HEK293T (cell line): Measurements from ENCODE around the gene ISM1.

Experiments
- ARNT ChIP-seq: fragments of 450-650 bp; IDR thresholded peaks from 2 replicates; pipeline ENCODE4 v1.6.1; 2017; ENCODE audit warnings: mild to moderate bottlenecking
- FOXA1 ChIP-seq: fragments of 450-650 bp; IDR thresholded peaks from 2 replicates; pipeline ENCODE4 v1.6.1; 2016; ENCODE audit warnings: mild to moderate bottlenecking
- NFRKB ChIP-seq: fragments of 450-650 bp; IDR thresholded peaks from 2 replicates; pipeline ENCODE4 v1.6.1; 2016; ENCODE audit warnings: mild to moderate bottlenecking, moderate library complexity
- SP1 ChIP-seq: fragments of 450-650 bp; IDR thresholded peaks from 2 replicates; pipeline ENCODE4 v1.6.1; 2017

- TF ChIP-seq SP1 (no peak), ARNT (no peak), FOXA1 (no peak), NFRKB (no peak)
Observed at GRCh38 chr20:13262671-13263360, 41.7 kb downstream of the ISM1 start.
